BJ (cell line): ENCODE results near the gene WDR64. TPM values are rescaled to one million over a fixed set of nuclear protein-coding genes. Genes with fewer than 3 reads are reported as not detected.

ENCODE experiments used
- CTCF ChIA-PET: fragments of 350-600 bp; formaldehyde crosslinking; extraction: SDS; loops from one replicate; lab custom pipeline; 2021; ENCODE audit warnings: antibody characterized with exemption, inconsistent platforms; lab: Yijun Ruan, JAX
- POLR2A ChIA-PET: fragments of 300-600 bp; sonication (Branson Sonifier 250); formaldehyde crosslinking; extraction: SDS; loops from one replicate; lab custom pipeline; 2021; ENCODE audit warnings: antibody characterized with exemption; lab: Charles Lee
- DNase-seq: peaks from one replicate; pipeline ENCODE4 v3.0.0-alpha.2; 2011; ENCODE audit warnings: low read depth
- H3K27me3 ChIP-seq: 2 replicates; pipeline ENCODE4 v1.6.0; 2011; ENCODE audit warnings: low read length; ENCODE audit not compliant: control insufficient read depth, insufficient read depth
- H3K36me3 ChIP-seq: 2 replicates; pipeline ENCODE4 v1.5.1; 2011; ENCODE audit warnings: low read length; ENCODE audit not compliant: control insufficient read depth, insufficient read depth
- H3K4me3 ChIP-seq: 2 replicates; pipeline ENCODE4 v1.5.1; 2011; ENCODE audit warnings: low read depth, mild to moderate bottlenecking, control low read depth, low read length
- CTCF ChIP-seq: IDR thresholded peaks from 2 replicates; pipeline ENCODE4 v1.5.1; 2011; ENCODE audit warnings: low read depth, mild to moderate bottlenecking, control low read depth, inconsistent platforms, low read length, moderate library complexity; ENCODE audit not compliant: insufficient read depth
- polyA plus RNA-seq: library from polyadenylated mRNA; depleted of rRNA; stranded (reverse); fragments of >200 nt; gene quantifications from 2 replicates; pipeline ENCODE4 v1.2.3, GENCODE V29; 2011

WDR64 gene
- polyA plus RNA-seq, 1 experiment, result not detected

GRCh38 chr1:241773991-241774390, 121.9 kb downstream of the WDR64 start:
- no peak for DNase-seq
- POLR2A ChIA-PET, result no interaction called here
- Histone ChIP-seq H3K27me3 (no peaks in the 10 kb centered on the region; the same call in 1 of the 2 replicates), H3K36me3 (no peaks in the 10 kb centered on the region), H3K4me3 (no peak overlapping the region)
- CTCF ChIA-PET, result interaction anchor here (1.1 kb wide), 1 partner anchor 11 kb away, joined by 3 read pairs; no protein-coding TSS in a partner anchor
- TF ChIP-seq CTCF, result no peak

- Histone ChIP-seq H3K27me3 (no peaks in the 10 kb centered on the region; the same call in 1 of the 2 replicates), H3K36me3 (no peaks in the 10 kb centered on the region), H3K4me3 (no peak overlapping the region)
- CTCF ChIA-PET, result no interaction called here
- POLR2A ChIA-PET, result no interaction called here
- no peak for DNase-seq
- no peak for TF ChIP-seq CTCF
Measured at GRCh38 chr1:241775021-241775420, 122.9 kb downstream of the WDR64 start.

GRCh38 chr1:241776911-241777310, 124.8 kb downstream of the WDR64 start:
- no peaks in the 10 kb centered on the region for H3K27me3 ChIP-seq
- ChIA-PET CTCF (no interaction called here), POLR2A (no interaction called here)
- TF ChIP-seq CTCF, result no peak
- no peaks in the 10 kb centered on the region for H3K36me3 ChIP-seq
- DNase-seq, result no peak
- no peak overlapping the region for H3K4me3 ChIP-seq

- ChIA-PET POLR2A (no interaction called here), CTCF (no interaction called here)
- no peak overlapping the region for H3K4me3 ChIP-seq
- no peaks in the 10 kb centered on the region for H3K36me3 ChIP-seq
- TF ChIP-seq CTCF, result no peak
- DNase-seq, result no peak
- no peaks in the 10 kb centered on the region for H3K27me3 ChIP-seq
Measured at GRCh38 chr1:241778117-241778516, 126.0 kb downstream of the WDR64 start.

GRCh38 chr1:241779897-241780296, 127.8 kb downstream of the WDR64 start:
- no peaks in the 10 kb centered on the region for H3K27me3 ChIP-seq
- no peaks in the 10 kb centered on the region for H3K36me3 ChIP-seq
- no peak overlapping the region for H3K4me3 ChIP-seq
- DNase-seq, result no peak
- no peak for TF ChIP-seq CTCF
- ChIA-PET CTCF (interaction anchor here (0.7 to 1.1 kb wide), 2 partner anchors 9 to 20 kb away, joined by 3 read pairs; no protein-coding TSS in a partner anchor), POLR2A (no interaction called here)
